H1 (cell line): ENCODE data around the gene THRB. TPM values are rescaled to one million over a fixed set of nuclear protein-coding genes. Genes with fewer than 3 reads are reported as not detected.

Experiments used
- EGR1 ChIP-seq: IDR thresholded peaks from 2 replicates; pipeline ENCODE4 v1.6.1; 2011; ENCODE audit warnings: low read depth, low read length, borderline replicate concordance
- GTF2F1 ChIP-seq: IDR thresholded peaks from 2 replicates; pipeline ENCODE4 v1.6.1; 2012; ENCODE audit warnings: low read depth, low read length, improper control_type of control experiment, borderline replicate concordance
- SP1 ChIP-seq: IDR thresholded peaks from 2 replicates; pipeline ENCODE4 v1.6.1; 2011; ENCODE audit warnings: low read depth, low read length
- TAF7 ChIP-seq: optimal IDR thresholded peaks from 2 replicates; pipeline ENCODE3; 2011; ENCODE audit warnings: low read depth, mild to moderate bottlenecking, inconsistent platforms, low read length, moderate library complexity, borderline replicate concordance
- polyA plus RNA-seq, 7 experiments: library from polyadenylated mRNA; depleted of rRNA in 3 of 7; stranded (reverse) in 5 of 7; unstranded in 2 of 7; fragments of >200 nt in 5 of 7; fragments of 200-250 nt in 2 of 7; gene quantifications; 1 replicate in 5 of 7; 2 replicates in 1 of 7; 4 replicates in 1 of 7; pipeline versions ENCODE4 v1.2.1 to v1.2.3, GENCODE V29; 2011 to 2013; ENCODE audit warnings: missing spikeins in 2 of 7, mixed read lengths in 2 of 7
- total RNA-seq: library from RNA; stranded (reverse); fragmentation: NEBNext Ultra II Directional; extraction: Animal tissue kit (Norgen Biotek cat#: 25700); gene quantifications from 2 replicates; pipeline ENCODE4 v1.2.1, GENCODE V29; 2021
- TF ChIP-seq, protein P1 (sequence below): IDR thresholded peaks from 2 replicates; pipeline ENCODE4 v1.6.1; 2012; ENCODE audit warnings: inconsistent platforms

Gene THRB
- total and polyA plus RNA-seq, 2 of the 8 experiments (the other 6 are each of a cell fraction or from before 2014, with no cell fraction given): 0.98 to 3.9 TPM

DNA sequence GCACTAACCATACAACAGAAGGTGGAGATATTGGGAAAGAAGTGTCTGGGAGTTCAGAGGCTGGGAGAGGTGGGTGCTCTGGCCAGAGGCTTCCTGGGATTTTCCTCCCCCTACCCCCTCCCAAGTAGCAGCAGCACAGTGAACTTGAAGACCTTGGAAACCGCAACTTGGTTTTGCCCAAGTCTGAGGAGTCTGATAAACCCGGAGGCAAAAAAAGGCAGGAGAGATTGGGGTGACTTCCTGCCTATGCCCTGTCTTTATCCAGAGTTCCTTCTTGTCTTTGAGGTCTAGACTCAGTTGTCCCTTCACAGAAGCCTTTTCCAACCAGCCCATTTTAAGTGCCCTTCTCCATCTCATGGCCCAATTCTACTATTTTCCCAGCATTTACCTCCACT, 25.4 kb upstream of the THRB start (continued):
- TF ChIP-seq, protein P1, sequence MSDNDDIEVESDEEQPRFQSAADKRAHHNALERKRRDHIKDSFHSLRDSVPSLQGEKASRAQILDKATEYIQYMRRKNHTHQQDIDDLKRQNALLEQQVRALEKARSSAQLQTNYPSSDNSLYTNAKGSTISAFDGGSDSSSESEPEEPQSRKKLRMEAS: no peak
- TF ChIP-seq SP1 (no peak), TAF7 (no peak), GTF2F1 (no peak), EGR1 (no peak)
